Breast epithelium (tissue), 3 donors: ENCODE data around the gene MPRIP.

Experiments
- CTCF ChIP-seq, 3 donors: fragments of 450-650 bp; IDR thresholded peaks; one replicate each; pipeline ENCODE4 v1.5.1; 2016 to 2017; ENCODE audit warnings: antibody characterized with exemption in 3 of 3, mild to moderate bottlenecking in 3 of 3, moderate library complexity in 3 of 3
- POLR2A ChIP-seq: fragments of 450-650 bp; IDR thresholded peaks from one replicate; pipeline ENCODE4 v1.6.1; 2016; ENCODE audit warnings: antibody characterized with exemption, mild to moderate bottlenecking, moderate library complexity

- TF ChIP-seq POLR2A = no peak
- no peak for TF ChIP-seq CTCF (IDR thresholded peaks at IDR 0.05)
Measured at GRCh38 chr17:17166446-17166845, 124.2 kb downstream of the MPRIP start.
